Medulla oblongata (tissue), 1 donor: Measurements from ENCODE around the gene SAMD11.

ENCODE experiments used
- DNase-seq: peaks from one replicate; pipeline ENCODE4 v3.0.0-alpha.2; 2015; ENCODE audit errors: extremely low spot score

Gene SAMD11

GRCh38 chr1:916173-917075 lies 7.3 kb upstream of the SAMD11 start:
- no peak for DNase-seq

- no peak for DNase-seq
Measured at GRCh38 chr1:917076-917459, 6.7 kb upstream of the SAMD11 start.

- no peak for DNase-seq
Measured at GRCh38 chr1:917466-918091, 6.1 kb upstream of the SAMD11 start.

GRCh38 chr1:918353-918752 lies 5.4 kb upstream of the SAMD11 start:
- DNase-seq = no peak

- no peak for DNase-seq
Measured at GRCh38 chr1:918843-919242, 4.9 kb upstream of the SAMD11 start.

GRCh38 chr1:919271-919872 lies 4.4 kb upstream of the SAMD11 start:
- DNase-seq = no peak

- no peak for DNase-seq
Measured at GRCh38 chr1:920010-920409, 3.7 kb upstream of the SAMD11 start.

GRCh38 chr1:920521-920920 lies 3.2 kb upstream of the SAMD11 start:
- no peak for DNase-seq

- peak; percentile 82 for DNase-seq
Measured at GRCh38 chr1:921011-921837, 2.5 kb upstream of the SAMD11 start.

GRCh38 chr1:923991-924655 lies 400 bp downstream of the SAMD11 start:
- DNase-seq = no peak

- DNase-seq = no peak
Measured at GRCh38 chr1:924656-925560, 1.2 kb downstream of the SAMD11 start.

GRCh38 chr1:925561-926421 lies 2.1 kb downstream of the SAMD11 start:
- no peak for DNase-seq

GRCh38 chr1:927234-927633 lies 3.5 kb downstream of the SAMD11 start:
- DNase-seq = no peak

- no peak for DNase-seq
Measured at GRCh38 chr1:927748-928147, 4.0 kb downstream of the SAMD11 start.

GRCh38 chr1:928825-929661 lies 5.3 kb downstream of the SAMD11 start:
- DNase-seq = no peak

- DNase-seq = no peak
Measured at GRCh38 chr1:929712-930632, 6.2 kb downstream of the SAMD11 start.

- no peak for DNase-seq
Measured at GRCh38 chr1:930633-931138, 7.0 kb downstream of the SAMD11 start.
